Measurements from ENCODE around the gene EFNB2. TPM values are rescaled to one million over a fixed set of nuclear protein-coding genes. Genes with fewer than 3 reads are reported as not detected.

The EFNB2 gene
- total and polyA plus RNA-seq, 4 donors: 2.6 to 6.1 (median 3.4) TPM

DNA sequence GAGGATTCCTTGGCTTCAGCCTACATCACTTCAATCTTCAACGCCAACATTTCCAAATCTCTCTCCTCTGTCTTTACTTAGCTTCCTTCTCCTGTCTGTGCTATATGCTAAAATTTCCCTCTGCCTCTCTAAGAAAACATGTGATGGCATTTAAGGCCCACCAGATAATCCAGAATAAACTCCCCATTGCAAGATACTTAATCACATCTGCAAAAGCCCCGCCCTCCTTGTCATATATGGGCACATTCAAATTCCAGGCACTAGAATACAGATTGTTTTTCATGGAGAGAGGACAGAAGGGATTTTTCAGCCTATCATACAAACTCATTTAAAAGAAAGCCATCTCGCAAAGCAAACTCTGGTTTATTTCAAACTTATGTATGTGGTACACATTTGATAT is 16.3 kb upstream of the EFNB2 start:
- WGBS: 98% methylated on average over 3 of the region's 3 CpGs
- TF ChIP-seq, protein P1, sequence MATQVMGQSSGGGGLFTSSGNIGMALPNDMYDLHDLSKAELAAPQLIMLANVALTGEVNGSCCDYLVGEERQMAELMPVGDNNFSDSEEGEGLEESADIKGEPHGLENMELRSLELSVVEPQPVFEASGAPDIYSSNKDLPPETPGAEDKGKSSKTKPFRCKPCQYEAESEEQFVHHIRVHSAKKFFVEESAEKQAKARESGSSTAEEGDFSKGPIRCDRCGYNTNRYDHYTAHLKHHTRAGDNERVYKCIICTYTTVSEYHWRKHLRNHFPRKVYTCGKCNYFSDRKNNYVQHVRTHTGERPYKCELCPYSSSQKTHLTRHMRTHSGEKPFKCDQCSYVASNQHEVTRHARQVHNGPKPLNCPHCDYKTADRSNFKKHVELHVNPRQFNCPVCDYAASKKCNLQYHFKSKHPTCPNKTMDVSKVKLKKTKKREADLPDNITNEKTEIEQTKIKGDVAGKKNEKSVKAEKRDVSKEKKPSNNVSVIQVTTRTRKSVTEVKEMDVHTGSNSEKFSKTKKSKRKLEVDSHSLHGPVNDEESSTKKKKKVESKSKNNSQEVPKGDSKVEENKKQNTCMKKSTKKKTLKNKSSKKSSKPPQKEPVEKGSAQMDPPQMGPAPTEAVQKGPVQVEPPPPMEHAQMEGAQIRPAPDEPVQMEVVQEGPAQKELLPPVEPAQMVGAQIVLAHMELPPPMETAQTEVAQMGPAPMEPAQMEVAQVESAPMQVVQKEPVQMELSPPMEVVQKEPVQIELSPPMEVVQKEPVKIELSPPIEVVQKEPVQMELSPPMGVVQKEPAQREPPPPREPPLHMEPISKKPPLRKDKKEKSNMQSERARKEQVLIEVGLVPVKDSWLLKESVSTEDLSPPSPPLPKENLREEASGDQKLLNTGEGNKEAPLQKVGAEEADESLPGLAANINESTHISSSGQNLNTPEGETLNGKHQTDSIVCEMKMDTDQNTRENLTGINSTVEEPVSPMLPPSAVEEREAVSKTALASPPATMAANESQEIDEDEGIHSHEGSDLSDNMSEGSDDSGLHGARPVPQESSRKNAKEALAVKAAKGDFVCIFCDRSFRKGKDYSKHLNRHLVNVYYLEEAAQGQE (IDR thresholded peaks at IDR 0.05): no peak
- TF ChIP-seq, protein P2, sequence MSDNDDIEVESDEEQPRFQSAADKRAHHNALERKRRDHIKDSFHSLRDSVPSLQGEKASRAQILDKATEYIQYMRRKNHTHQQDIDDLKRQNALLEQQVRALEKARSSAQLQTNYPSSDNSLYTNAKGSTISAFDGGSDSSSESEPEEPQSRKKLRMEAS (IDR thresholded peaks at IDR 0.05): no peak
- no peak for TF ChIP-seq FOXA2 (IDR thresholded peaks at IDR 0.05)
- no peak for TF ChIP-seq FOXA1 (IDR thresholded peaks at IDR 0.05)
- TF ChIP-seq HNF4A (conservative IDR thresholded peaks at IDR 0.05): no peak
- no peak for TF ChIP-seq RAD21 (IDR thresholded peaks at IDR 0.05)
- TF ChIP-seq, protein P3, sequence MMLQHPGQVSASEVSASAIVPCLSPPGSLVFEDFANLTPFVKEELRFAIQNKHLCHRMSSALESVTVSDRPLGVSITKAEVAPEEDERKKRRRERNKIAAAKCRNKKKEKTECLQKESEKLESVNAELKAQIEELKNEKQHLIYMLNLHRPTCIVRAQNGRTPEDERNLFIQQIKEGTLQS (IDR thresholded peaks at IDR 0.05): no peak
- no peak for TF ChIP-seq TAF1 (conservative IDR thresholded peaks at IDR 0.05)
- TF ChIP-seq, protein P4, sequence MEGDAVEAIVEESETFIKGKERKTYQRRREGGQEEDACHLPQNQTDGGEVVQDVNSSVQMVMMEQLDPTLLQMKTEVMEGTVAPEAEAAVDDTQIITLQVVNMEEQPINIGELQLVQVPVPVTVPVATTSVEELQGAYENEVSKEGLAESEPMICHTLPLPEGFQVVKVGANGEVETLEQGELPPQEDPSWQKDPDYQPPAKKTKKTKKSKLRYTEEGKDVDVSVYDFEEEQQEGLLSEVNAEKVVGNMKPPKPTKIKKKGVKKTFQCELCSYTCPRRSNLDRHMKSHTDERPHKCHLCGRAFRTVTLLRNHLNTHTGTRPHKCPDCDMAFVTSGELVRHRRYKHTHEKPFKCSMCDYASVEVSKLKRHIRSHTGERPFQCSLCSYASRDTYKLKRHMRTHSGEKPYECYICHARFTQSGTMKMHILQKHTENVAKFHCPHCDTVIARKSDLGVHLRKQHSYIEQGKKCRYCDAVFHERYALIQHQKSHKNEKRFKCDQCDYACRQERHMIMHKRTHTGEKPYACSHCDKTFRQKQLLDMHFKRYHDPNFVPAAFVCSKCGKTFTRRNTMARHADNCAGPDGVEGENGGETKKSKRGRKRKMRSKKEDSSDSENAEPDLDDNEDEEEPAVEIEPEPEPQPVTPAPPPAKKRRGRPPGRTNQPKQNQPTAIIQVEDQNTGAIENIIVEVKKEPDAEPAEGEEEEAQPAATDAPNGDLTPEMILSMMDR (IDR thresholded peaks at IDR 0.05; ENCODE audit: low read depth, low read length, missing input control): no peak
- no peak for TF ChIP-seq YY1 (IDR thresholded peaks at IDR 0.05)
- no peak for TF ChIP-seq NR2F2 (IDR thresholded peaks at IDR 0.05)
- TF ChIP-seq RXRA (IDR thresholded peaks at IDR 0.05): no peak
- TF ChIP-seq JUND (IDR thresholded peaks at IDR 0.05): no peak
- TF ChIP-seq GABPA (IDR thresholded peaks at IDR 0.05 in 1 of 2, conservative IDR thresholded peaks at IDR 0.05 in 1 of 2): no peak
- TF ChIP-seq HNF4G (IDR thresholded peaks at IDR 0.05): no peak
- TF ChIP-seq, protein P5, sequence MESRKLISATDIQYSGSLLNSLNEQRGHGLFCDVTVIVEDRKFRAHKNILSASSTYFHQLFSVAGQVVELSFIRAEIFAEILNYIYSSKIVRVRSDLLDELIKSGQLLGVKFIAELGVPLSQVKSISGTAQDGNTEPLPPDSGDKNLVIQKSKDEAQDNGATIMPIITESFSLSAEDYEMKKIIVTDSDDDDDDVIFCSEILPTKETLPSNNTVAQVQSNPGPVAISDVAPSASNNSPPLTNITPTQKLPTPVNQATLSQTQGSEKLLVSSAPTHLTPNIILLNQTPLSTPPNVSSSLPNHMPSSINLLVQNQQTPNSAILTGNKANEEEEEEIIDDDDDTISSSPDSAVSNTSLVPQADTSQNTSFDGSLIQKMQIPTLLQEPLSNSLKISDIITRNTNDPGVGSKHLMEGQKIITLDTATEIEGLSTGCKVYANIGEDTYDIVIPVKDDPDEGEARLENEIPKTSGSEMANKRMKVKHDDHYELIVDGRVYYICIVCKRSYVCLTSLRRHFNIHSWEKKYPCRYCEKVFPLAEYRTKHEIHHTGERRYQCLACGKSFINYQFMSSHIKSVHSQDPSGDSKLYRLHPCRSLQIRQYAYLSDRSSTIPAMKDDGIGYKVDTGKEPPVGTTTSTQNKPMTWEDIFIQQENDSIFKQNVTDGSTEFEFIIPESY (IDR thresholded peaks at IDR 0.05): no peak
- peaks cover 0 to 2% (median 0%) of the 10 kb centered on the region in 4 donors for H3K4me1 ChIP-seq (ENCODE audit: control insufficient read depth in 4 of 4, insufficient read depth in 4 of 4, low read length in 3 of 4)

DNA sequence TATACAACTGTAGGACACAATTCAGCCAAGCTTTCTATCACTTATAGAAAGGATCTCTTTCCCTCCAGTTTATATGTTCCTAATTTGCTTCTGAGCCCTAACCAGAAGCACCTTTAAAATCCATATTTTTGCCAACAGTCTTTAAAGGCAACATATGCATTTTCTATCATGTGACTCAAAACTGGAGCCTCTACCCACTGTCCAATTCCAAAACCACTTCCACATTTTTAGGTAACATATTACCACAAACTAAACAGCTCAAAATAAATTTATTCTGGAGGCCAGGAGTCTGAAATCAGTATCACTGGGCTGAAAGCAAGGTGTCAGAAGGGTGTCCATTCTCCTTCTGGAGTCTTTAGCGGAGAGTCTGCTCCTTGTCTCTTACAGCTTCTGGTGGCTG is 15.9 kb upstream of the EFNB2 start:
- no peak overlapping the region for H3K9ac ChIP-seq (ENCODE audit: low read depth in 1 of 2, low read length in 2 of 2)
- no peaks in the 10 kb centered on the region for H3K27me3 ChIP-seq (ENCODE audit: control insufficient read depth in 4 of 4, insufficient read depth in 4 of 4, low read length in 3 of 4)
- no peaks in the 10 kb centered on the region for H3K9me3 ChIP-seq (ENCODE audit: control insufficient read depth in 4 of 4, low read length in 3 of 4)
- WGBS: 100% methylated on average over 1 of the region's 1 CpG
- no peak for TF ChIP-seq FOXA2 (IDR thresholded peaks at IDR 0.05)
- H3K36me3 ChIP-seq (ENCODE audit: control insufficient read depth in 4 of 4, insufficient read depth in 3 of 4, low read depth in 1 of 4, low read length in 3 of 4): peaks cover 2 to 33% (median 23%) of the 10 kb centered on the region in 4 donors
- H3K27ac ChIP-seq (ENCODE audit: low read depth in 1 of 2, low read length in 2 of 2): no peak overlapping the region
- peaks cover 0 to 2% (median 0%) of the 10 kb centered on the region in 4 donors for H3K4me1 ChIP-seq (ENCODE audit: control insufficient read depth in 4 of 4, insufficient read depth in 4 of 4, low read length in 3 of 4)
- H3K4me3 ChIP-seq (ENCODE audit: low read depth in 1 of 3, low read length in 3 of 3): no peak overlapping the region
- DNase-seq (ENCODE audit: low spot score): no peak

More for the DNA sequence above, 16.3 kb upstream of the EFNB2 start:
- H3K9ac ChIP-seq (ENCODE audit: low read depth in 1 of 2, low read length in 2 of 2): no peak overlapping the region
- DNase-seq (ENCODE audit: low spot score): no peak
- H3K36me3 ChIP-seq (ENCODE audit: control insufficient read depth in 4 of 4, insufficient read depth in 3 of 4, low read depth in 1 of 4, low read length in 3 of 4): peaks cover 2 to 34% (median 24%) of the 10 kb centered on the region in 4 donors
- no peaks in the 10 kb centered on the region for H3K9me3 ChIP-seq (ENCODE audit: control insufficient read depth in 4 of 4, low read length in 3 of 4)
- no peak overlapping the region for H3K4me3 ChIP-seq (ENCODE audit: low read depth in 1 of 3, low read length in 3 of 3)
- no peaks in the 10 kb centered on the region for H3K27me3 ChIP-seq (ENCODE audit: control insufficient read depth in 4 of 4, insufficient read depth in 4 of 4, low read length in 3 of 4)
- no peak overlapping the region for H3K27ac ChIP-seq (ENCODE audit: low read depth in 1 of 2, low read length in 2 of 2)

Data from liver (tissue), 9 donors.